Activated CD4-positive, CD25-positive, alpha-beta regulatory T cell treated with anti-CD3 and anti-CD28 coated beads, Interleukin-2, amount 50 U/mL, for 24 hours (primary cell): ENCODE data around the gene SLC25A11.

Experiments used
- ATAC-seq, 2 donors: fragments of 150-1000 bp; cut with Tn5 transposase; one replicate each; pipeline ENCODE4 v1.10.0; 2021; ENCODE audit warnings: mild to moderate bottlenecking in 1 of 2, moderate library complexity in 1 of 2

Gene SLC25A11

GRCh38 chr17:4939796-4940554 lies at the start of gene SLC25A11, which contains the start of gene RNF167:
TSS of gene SLC25A11 (minus strand) at chr17:4940046. CDS start at chr17:4939910, 136 bp downstream.
TSS of gene RNF167 (plus strand) at chr17:4940268. CDS start at chr17:4940910, 642 bp downstream.
- ATAC-seq, result peak; percentile 85 to 86

GRCh38 chr17:4987767-4988567 lies 48.1 kb upstream of the SLC25A11 start:
- ATAC-seq, result peak in 1 of 2 donors; percentile 8

GRCh38 chr17:4986951-4987766 lies 47.3 kb upstream of the SLC25A11 start, which contains the start of gene CAMTA2:
TSS of gene CAMTA2 (minus strand) at chr17:4987675. CDS start at chr17:4986222, 1,453 bp downstream.
- ATAC-seq, result peak; percentile 93 to 94

- no peak for ATAC-seq
These were observed 46.6 kb upstream of the SLC25A11 start for GRCh38 chr17:4986403-4986802.

GRCh38 chr17:4982305-4982704 lies 42.5 kb upstream of the SLC25A11 start:
- ATAC-seq, result no peak

GRCh38 chr17:4980644-4981216 lies 40.9 kb upstream of the SLC25A11 start:
- peak; percentile 72 to 74 for ATAC-seq

GRCh38 chr17:4978726-4979125 lies 38.9 kb upstream of the SLC25A11 start:
- ATAC-seq, result no peak

GRCh38 chr17:4974115-4974670 lies 34.3 kb upstream of the SLC25A11 start:
- ATAC-seq, result no peak

GRCh38 chr17:4973256-4974114 lies 33.6 kb upstream of the SLC25A11 start:
- no peak for ATAC-seq

- ATAC-seq, result no peak
These were observed 32.9 kb upstream of the SLC25A11 start for GRCh38 chr17:4972752-4973151.

GRCh38 chr17:4972322-4972721 lies 32.5 kb upstream of the SLC25A11 start:
- ATAC-seq, result no peak

- ATAC-seq, result no peak
These were observed 32.0 kb upstream of the SLC25A11 start for GRCh38 chr17:4971826-4972225.

- ATAC-seq, result no peak
These were observed 30.4 kb upstream of the SLC25A11 start for GRCh38 chr17:4970273-4970672.

GRCh38 chr17:4969551-4970173 lies 29.8 kb upstream of the SLC25A11 start:
- ATAC-seq, result no peak

GRCh38 chr17:4969047-4969550 lies 29.3 kb upstream of the SLC25A11 start:
- ATAC-seq, result peak; percentile 29 to 36

GRCh38 chr17:4968486-4969046 lies 28.7 kb upstream of the SLC25A11 start:
- ATAC-seq, result no peak

- ATAC-seq, result peak; percentile 50 to 55
These were observed 28.0 kb upstream of the SLC25A11 start, which contains the start of gene SPAG7 for GRCh38 chr17:4967539-4968485. TSS of gene SPAG7 (minus strand) at chr17:4967817. CDS start at chr17:4967804, 13 bp downstream.

- peak; percentile 84 to 87 for ATAC-seq
These were observed 27.1 kb upstream of the SLC25A11 start for GRCh38 chr17:4966844-4967538.
